Suprapubic skin (tissue), 4 donors: ENCODE data around the gene AP3D1. TPM values are rescaled to one million over a fixed set of nuclear protein-coding genes. Genes with fewer than 3 reads are reported as not detected.

Experiments
- DNase-seq, 2 donors: peaks; one replicate each; pipeline ENCODE4 v3.0.0-alpha.2; 2019; ENCODE audit warnings: low spot score in 2 of 2
- H3K27ac ChIP-seq: fragments of 200-600 bp; sonication (generic); one replicate; pipeline ENCODE4 v1.5.1; 2019
- H3K27me3 ChIP-seq: fragments of 200-600 bp; sonication (generic); one replicate; pipeline ENCODE4 v1.5.1; 2019
- H3K36me3 ChIP-seq: fragments of 200-600 bp; sonication (generic); one replicate; pipeline ENCODE4 v1.5.1; 2019
- H3K4me1 ChIP-seq: fragments of 200-600 bp; sonication (generic); one replicate; pipeline ENCODE4 v1.5.1; 2019
- H3K4me3 ChIP-seq: fragments of 200-600 bp; sonication (generic); one replicate; pipeline ENCODE4 v1.5.1; 2019; ENCODE audit warnings: mild to moderate bottlenecking
- H3K9me3 ChIP-seq: fragments of 200-600 bp; sonication (generic); one replicate; pipeline ENCODE4 v1.5.1; 2019
- EP300 ChIP-seq: sonication (generic); formaldehyde crosslinking; IDR thresholded peaks from one replicate; pipeline ENCODE4 v1.6.1; 2017; ENCODE audit warnings: antibody characterized with exemption
- POLR2A ChIP-seq, 2 donors: fragments of 450-650 bp; IDR thresholded peaks; one replicate each; pipeline ENCODE4 v1.6.1; 2017; ENCODE audit warnings: antibody characterized with exemption in 2 of 2, mild to moderate bottlenecking in 2 of 2, moderate library complexity in 2 of 2
- POLR2AphosphoS5 ChIP-seq, 3 donors: sonication (generic); formaldehyde crosslinking; IDR thresholded peaks; one replicate each; pipeline ENCODE4 v1.6.1; 2017; ENCODE audit warnings: antibody characterized with exemption in 3 of 3
- WGBS: methylation state at CpG from one replicate; pipeline ENCODE4 v1.1.5; 2018; 5-methylcytosine and 5-hydroxymethylcytosine counted together
- total RNA-seq, 4 donors: library from RNA; depleted of rRNA; stranded (reverse); fragments of >200 nt; gene quantifications; one replicate each; pipeline ENCODE4 v1.1.0, GENCODE V29; 2016
- TF ChIP-seq, protein P1 (sequence below), 2 donors: fragments of 200-600 bp in 1 of 2; fragments of 450-650 bp in 1 of 2; sonication (generic) in 1 of 2; IDR thresholded peaks; one replicate each; pipeline ENCODE4 v1.5.1; 2016 to 2019; ENCODE audit warnings: antibody characterized with exemption in 2 of 2, mild to moderate bottlenecking in 1 of 2, moderate library complexity in 1 of 2

AP3D1 gene
- total RNA-seq, 4 donors from 2014 or later, result 65.4 to 99.4 (median 85.4) TPM

- Histone ChIP-seq H3K4me1 (peaks cover 7% of the 10 kb centered on the region), H3K27me3 (no peaks in the 10 kb centered on the region), H3K36me3 (peaks cover 35% of the 10 kb centered on the region), H3K4me3 (no peak overlapping the region), H3K27ac (no peak overlapping the region), H3K9me3 (no peaks in the 10 kb centered on the region)
- DNase-seq, result no peak
- TF ChIP-seq POLR2A (IDR thresholded peaks at IDR 0.05) (no peak), POLR2AphosphoS5 (IDR thresholded peaks at IDR 0.05) (no peak), EP300 (no peak)
- TF ChIP-seq, protein P1, sequence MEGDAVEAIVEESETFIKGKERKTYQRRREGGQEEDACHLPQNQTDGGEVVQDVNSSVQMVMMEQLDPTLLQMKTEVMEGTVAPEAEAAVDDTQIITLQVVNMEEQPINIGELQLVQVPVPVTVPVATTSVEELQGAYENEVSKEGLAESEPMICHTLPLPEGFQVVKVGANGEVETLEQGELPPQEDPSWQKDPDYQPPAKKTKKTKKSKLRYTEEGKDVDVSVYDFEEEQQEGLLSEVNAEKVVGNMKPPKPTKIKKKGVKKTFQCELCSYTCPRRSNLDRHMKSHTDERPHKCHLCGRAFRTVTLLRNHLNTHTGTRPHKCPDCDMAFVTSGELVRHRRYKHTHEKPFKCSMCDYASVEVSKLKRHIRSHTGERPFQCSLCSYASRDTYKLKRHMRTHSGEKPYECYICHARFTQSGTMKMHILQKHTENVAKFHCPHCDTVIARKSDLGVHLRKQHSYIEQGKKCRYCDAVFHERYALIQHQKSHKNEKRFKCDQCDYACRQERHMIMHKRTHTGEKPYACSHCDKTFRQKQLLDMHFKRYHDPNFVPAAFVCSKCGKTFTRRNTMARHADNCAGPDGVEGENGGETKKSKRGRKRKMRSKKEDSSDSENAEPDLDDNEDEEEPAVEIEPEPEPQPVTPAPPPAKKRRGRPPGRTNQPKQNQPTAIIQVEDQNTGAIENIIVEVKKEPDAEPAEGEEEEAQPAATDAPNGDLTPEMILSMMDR (IDR thresholded peaks at IDR 0.05), result no peak
- WGBS, result 95% methylated on average over 15 of the region's 15 CpGs
These were observed 9.1 kb downstream of the AP3D1 start for GRCh38 chr19:2142173-2142829.

GRCh38 chr19:2140138-2140569 is 11.2 kb downstream of the AP3D1 start:
- H3K4me3 ChIP-seq, result no peak overlapping the region
- no peaks in the 10 kb centered on the region for H3K27me3 ChIP-seq
- 84% methylated on average over 14 of the region's 14 CpGs for WGBS
- H3K4me1 ChIP-seq, result peaks cover 5% of the 10 kb centered on the region
- no peak for TF ChIP-seq POLR2AphosphoS5 (IDR thresholded peaks at IDR 0.05)
- TF ChIP-seq, protein P1 (IDR thresholded peaks at IDR 0.05), result no peak
- TF ChIP-seq POLR2A (IDR thresholded peaks at IDR 0.05), result no peak
- no peak for TF ChIP-seq EP300
- H3K9me3 ChIP-seq, result no peaks in the 10 kb centered on the region
- peaks cover 49% of the 10 kb centered on the region for H3K36me3 ChIP-seq
- DNase-seq, result no peak
- H3K27ac ChIP-seq, result no peak overlapping the region

DNA sequence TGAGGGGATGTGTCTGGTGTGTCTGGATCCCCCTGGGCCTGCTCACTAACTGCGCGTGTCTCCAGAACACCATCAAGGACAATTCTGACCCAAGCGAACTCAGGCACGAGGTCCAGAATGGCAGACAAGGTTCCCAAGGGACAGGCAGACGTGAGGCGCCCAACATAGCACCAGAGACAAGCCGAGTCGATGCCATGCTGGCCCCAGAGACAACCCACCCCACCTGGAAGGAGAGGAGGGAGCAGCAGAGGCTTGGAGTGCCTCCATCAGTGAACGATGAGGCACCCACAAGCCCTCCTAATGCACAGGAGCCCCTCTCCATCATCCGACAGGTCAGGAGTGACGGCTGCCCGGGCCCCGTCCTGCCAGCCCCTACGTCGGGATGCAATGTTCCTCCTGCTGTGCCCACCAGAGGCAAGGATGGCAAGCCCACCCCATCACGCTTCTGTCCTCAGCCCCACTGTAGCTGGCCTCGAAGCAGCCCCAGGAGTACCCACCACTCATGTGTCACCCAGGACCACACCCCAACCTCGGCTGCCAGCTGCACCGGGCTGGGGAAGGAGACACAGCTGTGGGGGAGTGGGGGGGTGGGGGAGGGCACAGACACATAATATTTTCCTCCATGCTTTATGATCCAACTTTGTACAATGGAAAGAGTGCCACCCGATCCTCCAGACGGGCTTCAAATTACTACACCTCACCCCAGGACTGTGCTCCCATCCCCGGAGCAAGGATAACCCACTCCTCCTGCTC is 11.8 kb downstream of the AP3D1 start:
- Histone ChIP-seq H3K4me3 (no peak overlapping the region), H3K27me3 (no peaks in the 10 kb centered on the region), H3K27ac (no peak overlapping the region), H3K36me3 (peaks cover 50% of the 10 kb centered on the region), H3K4me1 (peaks cover 5% of the 10 kb centered on the region), H3K9me3 (no peaks in the 10 kb centered on the region)
- 82% methylated on average over 8 of the region's 22 CpGs for WGBS
- TF ChIP-seq, protein P1 (IDR thresholded peaks at IDR 0.05), result no peak
- TF ChIP-seq EP300 (no peak), POLR2A (IDR thresholded peaks at IDR 0.05) (no peak), POLR2AphosphoS5 (IDR thresholded peaks at IDR 0.05) (no peak)
- DNase-seq, result no peak

- 93% methylated on average over 19 of the region's 23 CpGs for WGBS
- H3K27ac ChIP-seq, result no peak overlapping the region
- no peak overlapping the region for H3K4me3 ChIP-seq
- no peaks in the 10 kb centered on the region for H3K9me3 ChIP-seq
- H3K27me3 ChIP-seq, result no peaks in the 10 kb centered on the region
- TF ChIP-seq POLR2AphosphoS5 (IDR thresholded peaks at IDR 0.05) (no peak), EP300 (no peak), POLR2A (IDR thresholded peaks at IDR 0.05) (no peak)
- TF ChIP-seq, protein P1 (IDR thresholded peaks at IDR 0.05), result no peak
- peaks cover 59% of the 10 kb centered on the region for H3K36me3 ChIP-seq
- DNase-seq, result no peak
- H3K4me1 ChIP-seq, result peaks cover 2% of the 10 kb centered on the region
These were observed 13.2 kb downstream of the AP3D1 start for GRCh38 chr19:2138061-2138728.

DNA sequence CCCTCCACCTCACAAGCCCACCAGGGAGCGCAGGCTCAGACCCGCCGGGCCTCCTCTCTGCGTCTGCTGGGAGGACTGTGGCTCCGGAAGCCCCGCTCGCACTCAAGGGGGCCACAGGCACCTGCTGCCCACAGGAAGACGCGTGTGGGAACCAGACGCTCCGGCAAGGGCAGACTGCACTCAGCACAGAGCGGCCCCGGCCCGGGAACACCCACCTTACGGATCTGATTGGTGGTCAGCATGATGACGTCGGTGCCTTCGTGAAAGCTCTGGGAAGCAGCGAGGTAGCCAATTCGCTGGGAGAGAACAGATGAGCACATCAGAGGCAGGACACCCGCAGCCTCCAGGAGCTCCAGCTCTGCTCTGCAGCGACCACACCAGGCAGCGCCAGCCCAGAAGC is 14.6 kb downstream of the AP3D1 start:
- Histone ChIP-seq H3K4me1 (peaks cover 2% of the 10 kb centered on the region), H3K27me3 (no peaks in the 10 kb centered on the region), H3K9me3 (no peaks in the 10 kb centered on the region), H3K36me3 (peaks cover 72% of the 10 kb centered on the region), H3K27ac (no peak overlapping the region), H3K4me3 (no peak overlapping the region)
- TF ChIP-seq POLR2A (IDR thresholded peaks at IDR 0.05) (no peak), EP300 (no peak), POLR2AphosphoS5 (IDR thresholded peaks at IDR 0.05) (no peak)
- no peak for DNase-seq
- WGBS, result 93% methylated on average over 20 of the region's 23 CpGs
